Breast epithelium (tissue), 3 donors: ENCODE data around the gene PIK3C2G.

Experiments used
- POLR2A ChIP-seq: fragments of 450-650 bp; IDR thresholded peaks from one replicate; pipeline ENCODE4 v1.6.1; 2016; ENCODE audit warnings: antibody characterized with exemption, mild to moderate bottlenecking, moderate library complexity
- TF ChIP-seq, protein P1 (sequence below), 3 donors: fragments of 450-650 bp; IDR thresholded peaks; one replicate each; pipeline ENCODE4 v1.5.1; 2016 to 2017; ENCODE audit warnings: antibody characterized with exemption in 3 of 3, mild to moderate bottlenecking in 3 of 3, moderate library complexity in 3 of 3

DNA sequence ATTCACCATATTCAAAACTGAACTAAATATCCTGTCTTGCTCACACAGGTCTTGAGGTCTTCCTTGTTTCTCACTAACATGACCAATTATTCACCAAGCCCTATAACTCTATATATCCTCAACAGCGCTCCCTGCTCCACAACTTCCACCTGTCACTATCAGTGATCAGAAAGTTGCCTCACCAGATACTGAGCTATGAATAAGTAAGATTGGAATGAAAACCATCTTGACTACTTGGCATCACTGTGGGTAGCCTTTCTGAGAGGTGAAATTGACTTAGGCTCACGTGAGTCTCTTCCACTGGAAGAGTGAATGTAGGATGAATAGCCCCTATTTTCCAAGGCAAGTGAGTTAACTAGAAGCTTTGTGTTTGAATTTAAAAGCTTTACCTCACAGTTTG is 167.1 kb downstream of the PIK3C2G start:
- TF ChIP-seq, protein P1, sequence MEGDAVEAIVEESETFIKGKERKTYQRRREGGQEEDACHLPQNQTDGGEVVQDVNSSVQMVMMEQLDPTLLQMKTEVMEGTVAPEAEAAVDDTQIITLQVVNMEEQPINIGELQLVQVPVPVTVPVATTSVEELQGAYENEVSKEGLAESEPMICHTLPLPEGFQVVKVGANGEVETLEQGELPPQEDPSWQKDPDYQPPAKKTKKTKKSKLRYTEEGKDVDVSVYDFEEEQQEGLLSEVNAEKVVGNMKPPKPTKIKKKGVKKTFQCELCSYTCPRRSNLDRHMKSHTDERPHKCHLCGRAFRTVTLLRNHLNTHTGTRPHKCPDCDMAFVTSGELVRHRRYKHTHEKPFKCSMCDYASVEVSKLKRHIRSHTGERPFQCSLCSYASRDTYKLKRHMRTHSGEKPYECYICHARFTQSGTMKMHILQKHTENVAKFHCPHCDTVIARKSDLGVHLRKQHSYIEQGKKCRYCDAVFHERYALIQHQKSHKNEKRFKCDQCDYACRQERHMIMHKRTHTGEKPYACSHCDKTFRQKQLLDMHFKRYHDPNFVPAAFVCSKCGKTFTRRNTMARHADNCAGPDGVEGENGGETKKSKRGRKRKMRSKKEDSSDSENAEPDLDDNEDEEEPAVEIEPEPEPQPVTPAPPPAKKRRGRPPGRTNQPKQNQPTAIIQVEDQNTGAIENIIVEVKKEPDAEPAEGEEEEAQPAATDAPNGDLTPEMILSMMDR (IDR thresholded peaks at IDR 0.05), result no peak
- TF ChIP-seq POLR2A, result no peak
